SK-N-MC (cell line): Measurements from ENCODE around the gene MEX3B.
A peak's percentile ranks its signal among the peaks of the same experiment; 100 is the strongest.

Source experiments
- DNase-seq: peaks from one replicate; pipeline ENCODE4 v3.0.0-alpha.2; 2011; ENCODE audit warnings: low read depth, low spot score
- H3K27ac ChIP-seq: fragments of 200-600 bp; sonication (generic); 2 replicates; pipeline ENCODE4 v1.5.1; 2016; ENCODE audit warnings: mixed run types
- H3K36me3 ChIP-seq: fragments of 200-600 bp; sonication (generic); 2 replicates; pipeline ENCODE4 v1.6.1; 2017; ENCODE audit warnings: antibody characterized with exemption, low read length, mixed read lengths; ENCODE audit not compliant: insufficient read depth
- H3K4me3 ChIP-seq: fragments of 200-600 bp; sonication (generic); 2 replicates; pipeline ENCODE4 v1.5.1; 2016
- H3K9ac ChIP-seq: fragments of 200-600 bp; sonication (generic); 2 replicates; pipeline ENCODE4 v1.8.0; 2017; ENCODE audit warnings: mixed run types, mixed read lengths; ENCODE audit not compliant: insufficient read length
- H3K9me3 ChIP-seq: fragments of 200-600 bp; sonication (generic); 2 replicates; pipeline ENCODE4 v1.6.1; 2017; ENCODE audit warnings: low read depth, mild to moderate bottlenecking, antibody characterized with exemption, low read length, moderate library complexity, mixed read lengths
- EZH2 ChIP-seq: fragments of 200-600 bp; sonication (generic); IDR thresholded peaks from one replicate; pipeline ENCODE4 v1.6.1; 2017; ENCODE audit warnings: antibody characterized with exemption
- FOXP2 ChIP-seq: optimal IDR thresholded peaks from 2 replicates; pipeline ENCODE3; 2011; ENCODE audit warnings: mild to moderate bottlenecking, moderate library complexity; ENCODE audit not compliant: insufficient read depth; ENCODE audit errors: extremely low read length, control extremely low read depth
- POLR2AphosphoS5 ChIP-seq: IDR thresholded peaks from 2 replicates; pipeline ENCODE4 v1.6.1; 2012; ENCODE audit warnings: mild to moderate bottlenecking, low read depth, low read length, borderline replicate concordance

Gene MEX3B

DNA sequence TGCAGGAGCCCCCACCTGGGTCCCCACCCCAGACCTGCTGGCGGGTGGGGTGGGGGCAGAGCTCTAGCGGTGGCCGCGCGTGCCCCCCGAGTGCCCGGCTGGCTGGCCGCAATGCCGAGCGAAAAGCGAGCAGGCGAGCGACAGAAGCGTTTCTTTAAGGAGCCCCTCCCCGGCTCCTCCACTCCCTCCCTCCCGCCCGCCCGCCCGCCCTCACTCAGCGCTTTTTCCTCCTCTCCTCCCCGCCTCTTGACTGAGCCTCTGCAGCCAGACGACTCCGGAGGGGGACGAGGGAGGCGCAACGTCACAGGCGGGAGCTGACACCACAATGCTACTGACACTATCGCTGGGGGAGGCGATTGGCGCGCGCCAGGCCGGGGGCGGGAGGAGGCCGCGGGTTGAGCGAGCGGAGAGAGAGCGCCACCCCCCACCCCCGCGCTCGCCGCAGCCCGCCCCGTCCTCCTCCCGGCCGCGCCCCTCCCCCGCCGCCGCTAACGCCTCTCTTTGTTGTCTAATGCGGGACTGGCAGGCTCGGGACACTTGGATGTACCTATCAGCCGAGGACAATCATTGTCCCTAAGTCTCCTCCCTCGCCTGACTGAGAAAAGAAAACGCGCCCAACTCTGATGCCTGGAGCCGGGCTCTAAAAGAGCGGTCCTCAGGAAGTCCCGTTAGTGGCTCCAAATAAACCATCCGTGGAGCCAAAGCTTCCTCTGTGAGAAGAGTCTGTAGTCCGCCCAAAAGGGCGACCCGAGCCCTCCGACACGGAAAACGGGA lies at the start of gene MEX3B:
TSS of gene MEX3B (minus strand) at position 127 of the 774 bp plus-strand sequence. CDS start 313 bp downstream, outside the sequence.
- peak within 1 kb of the TSS; percentile 94 for H3K4me3 ChIP-seq
- H3K36me3 ChIP-seq, result no peaks in the 10 kb centered on the region; the same call in 1 of the 2 replicates
- H3K9ac ChIP-seq, result peak within 1 kb of the TSS; percentile 69
- H3K9me3 ChIP-seq, result no peaks in the 10 kb centered on the region
- H3K27ac ChIP-seq, result peak within 1 kb of the TSS; percentile 14; the same call in 1 of the 2 replicates
- no peak for TF ChIP-seq FOXP2
- DNase-seq, result peak; percentile 59

DNA sequence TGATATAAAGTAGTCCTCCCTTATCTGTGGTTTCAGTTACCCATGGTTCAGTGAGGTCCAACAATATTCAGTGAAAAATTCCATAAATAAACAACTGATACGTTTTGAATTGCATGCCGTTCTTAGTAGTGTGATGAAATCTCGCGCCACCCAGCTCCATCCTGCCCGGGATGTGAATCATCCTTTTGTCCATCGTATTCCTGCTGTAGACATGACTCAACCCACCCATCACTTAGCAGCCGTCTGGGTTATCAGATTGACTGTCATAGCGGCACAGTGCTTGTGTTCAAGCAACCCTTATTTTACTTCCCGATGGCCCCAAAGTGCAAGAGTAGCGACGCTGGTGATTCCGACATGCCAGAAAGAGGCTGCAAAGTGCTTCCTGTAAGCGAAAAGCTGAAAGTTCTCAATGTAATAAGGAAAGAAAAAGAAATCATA lies 48.0 kb upstream of the MEX3B start:
- Histone ChIP-seq H3K4me3 (no peak overlapping the region), H3K36me3 (no peaks in the 10 kb centered on the region), H3K9me3 (no peaks in the 10 kb centered on the region), H3K27ac (no peak overlapping the region), H3K9ac (no peak overlapping the region)
- DNase-seq, result no peak
- TF ChIP-seq EZH2, result no peak
- TF ChIP-seq POLR2AphosphoS5, result no peak
- TF ChIP-seq FOXP2, result no peak

DNA sequence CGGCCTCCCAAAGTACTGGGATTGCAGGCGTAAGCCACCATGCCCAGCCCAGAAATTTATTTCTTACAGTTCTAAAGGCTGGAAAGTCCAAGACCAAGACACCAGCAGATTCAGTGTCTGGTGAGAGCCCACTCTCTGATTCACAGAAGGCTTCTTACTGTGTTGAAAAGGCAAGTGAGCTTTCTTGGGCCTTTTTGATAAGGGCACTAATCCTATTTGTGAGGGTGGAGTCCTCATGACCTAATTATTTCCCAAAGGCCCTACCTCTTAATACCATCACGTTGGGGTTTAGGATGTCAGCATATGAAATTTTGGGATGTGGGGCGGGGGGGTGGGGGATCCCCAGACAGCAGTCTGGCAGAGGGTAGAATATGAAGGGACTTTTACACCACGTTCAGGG lies 47.5 kb upstream of the MEX3B start:
- no peaks in the 10 kb centered on the region for H3K36me3 ChIP-seq
- H3K27ac ChIP-seq, result no peak overlapping the region
- TF ChIP-seq FOXP2, result no peak
- no peak for TF ChIP-seq EZH2
- no peak for TF ChIP-seq POLR2AphosphoS5
- no peaks in the 10 kb centered on the region for H3K9me3 ChIP-seq
- no peak overlapping the region for H3K9ac ChIP-seq
- no peak for DNase-seq
- no peak overlapping the region for H3K4me3 ChIP-seq

DNA sequence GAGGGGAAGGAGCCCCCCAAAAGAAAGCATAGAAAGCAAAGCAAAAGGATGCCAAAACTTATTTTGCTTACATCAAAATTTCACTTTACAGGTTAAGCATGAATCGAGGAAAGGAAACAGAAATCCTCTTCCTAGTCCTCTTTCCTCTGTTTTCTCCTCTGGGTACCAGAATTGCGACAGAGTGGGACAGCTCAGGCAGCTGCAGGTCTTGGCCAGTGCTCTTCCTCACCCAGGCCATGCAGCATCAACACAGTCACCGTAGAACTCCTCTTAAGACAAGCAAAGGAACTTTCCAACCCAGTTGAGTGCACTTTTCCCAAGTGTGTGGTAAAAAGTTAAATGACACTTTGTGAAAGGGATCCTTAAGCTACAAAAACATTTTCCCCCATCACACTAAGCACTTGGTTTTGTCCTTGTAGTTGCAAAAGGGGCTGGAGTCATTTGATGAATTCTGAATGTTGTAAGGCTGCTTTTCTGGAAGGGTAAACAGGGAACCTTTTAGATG lies 45.9 kb upstream of the MEX3B start:
- no peak for DNase-seq
- no peak for TF ChIP-seq EZH2
- no peak for TF ChIP-seq FOXP2
- TF ChIP-seq POLR2AphosphoS5, result no peak
- Histone ChIP-seq H3K4me3 (no peak overlapping the region), H3K36me3 (no peaks in the 10 kb centered on the region), H3K27ac (no peak overlapping the region), H3K9me3 (no peaks in the 10 kb centered on the region), H3K9ac (no peak overlapping the region)

DNA sequence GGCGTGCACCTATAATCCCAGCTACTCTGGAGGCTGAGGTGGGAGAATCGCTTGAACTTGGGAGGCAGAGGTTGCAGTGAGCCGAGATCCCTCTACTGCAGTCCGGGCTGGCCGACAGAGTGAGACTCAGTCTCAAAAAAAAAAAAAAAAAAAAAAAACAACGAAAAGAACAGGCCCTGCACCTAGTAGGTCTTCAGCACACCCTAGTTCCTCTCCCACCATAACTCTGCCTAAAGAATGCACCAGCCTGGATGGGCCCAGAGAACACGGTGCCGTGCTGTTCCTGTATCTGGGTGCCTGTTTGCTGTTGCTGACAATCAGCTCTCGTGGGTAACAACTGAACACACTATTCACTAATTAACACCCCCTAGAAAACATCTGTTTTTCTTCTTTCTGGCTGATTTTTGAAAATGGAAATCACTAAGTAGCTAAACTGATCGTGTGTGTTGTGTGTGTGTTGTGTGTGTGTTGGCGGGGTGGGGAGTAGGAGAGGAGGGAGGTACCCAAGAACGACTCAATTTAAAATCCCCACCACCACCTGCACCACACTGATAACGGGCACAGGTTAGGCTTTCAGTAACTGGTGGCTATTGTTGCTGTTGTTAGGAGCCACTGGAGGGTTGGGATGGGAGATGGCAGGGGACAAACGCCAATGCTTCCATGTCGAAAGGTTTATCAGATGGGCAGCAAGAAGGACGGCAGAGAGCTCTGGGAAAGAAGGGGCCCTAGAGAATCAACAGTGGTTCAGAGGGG lies 40.6 kb upstream of the MEX3B start:
- H3K9me3 ChIP-seq, result no peaks in the 10 kb centered on the region
- TF ChIP-seq EZH2 (no peak), FOXP2 (no peak), POLR2AphosphoS5 (no peak)
- no peaks in the 10 kb centered on the region for H3K36me3 ChIP-seq
- no peak overlapping the region for H3K27ac ChIP-seq
- no peak overlapping the region for H3K4me3 ChIP-seq
- DNase-seq, result no peak
- H3K9ac ChIP-seq, result no peak overlapping the region

DNA sequence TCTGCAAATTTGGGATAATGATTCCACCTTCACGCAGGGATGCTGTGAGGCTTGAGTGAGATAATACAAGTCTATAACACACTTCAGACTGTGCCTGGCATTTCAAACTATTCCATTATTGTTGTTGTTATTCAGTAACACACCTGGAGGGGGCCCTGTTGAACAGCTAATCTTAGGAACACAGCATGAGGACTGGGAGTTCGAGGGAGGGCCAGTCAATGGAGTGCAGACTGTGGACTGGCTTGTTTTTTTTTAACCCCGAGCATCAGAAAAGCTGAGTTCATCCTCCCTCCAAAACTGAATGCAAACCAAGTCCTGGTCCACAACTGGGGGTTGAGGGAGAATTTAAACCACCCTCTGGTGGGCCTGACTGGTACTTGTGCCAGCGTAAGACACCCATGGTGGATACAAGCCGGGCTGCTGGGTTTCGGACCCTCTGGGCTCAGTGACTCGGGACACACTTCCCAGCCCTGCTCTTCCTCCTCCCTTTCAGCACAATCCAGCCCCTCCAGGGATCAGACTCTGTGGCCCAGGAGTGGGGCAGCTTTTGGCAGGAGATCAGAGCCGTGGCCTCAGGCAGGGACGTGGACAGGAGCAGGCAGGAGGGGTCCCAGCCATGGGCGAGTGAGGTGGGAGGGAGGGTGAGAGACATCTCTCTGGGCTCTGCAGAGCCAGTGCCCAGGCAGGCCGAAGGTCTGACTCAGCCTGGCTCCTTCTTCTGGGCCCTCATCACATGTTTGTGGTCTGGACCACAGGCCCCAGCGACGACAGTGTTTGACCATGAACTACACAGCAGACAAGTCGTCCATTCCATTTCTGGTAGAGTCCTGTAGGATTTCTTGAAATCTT lies 36.3 kb upstream of the MEX3B start:
- no peak for DNase-seq
- Histone ChIP-seq H3K36me3 (no peaks in the 10 kb centered on the region), H3K9me3 (no peaks in the 10 kb centered on the region), H3K4me3 (no peak overlapping the region), H3K27ac (no peak overlapping the region), H3K9ac (no peak overlapping the region)
- no peak for TF ChIP-seq EZH2
- no peak for TF ChIP-seq FOXP2
- no peak for TF ChIP-seq POLR2AphosphoS5

DNA sequence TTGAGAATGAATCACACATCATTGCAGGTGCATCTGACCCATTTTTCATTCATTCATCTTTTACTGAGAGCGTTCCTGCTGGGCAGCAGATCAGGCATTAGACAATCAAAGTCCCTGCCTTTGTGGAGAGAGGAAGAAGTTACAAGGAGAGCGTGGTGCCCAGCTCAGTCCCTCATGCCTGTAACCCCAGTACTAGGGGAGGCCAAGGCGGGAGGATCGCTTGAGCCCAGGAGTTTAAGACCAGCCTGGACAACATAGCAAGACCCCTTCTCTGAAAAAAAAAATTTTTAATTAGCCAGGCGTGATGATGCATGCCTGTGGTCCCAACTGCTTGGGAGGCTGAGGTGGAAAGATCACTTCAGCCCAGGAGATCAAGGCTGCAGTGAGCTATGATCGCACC lies 35.0 kb upstream of the MEX3B start:
- DNase-seq, result no peak
- TF ChIP-seq FOXP2 (no peak), EZH2 (no peak), POLR2AphosphoS5 (no peak)
- no peak overlapping the region for H3K27ac ChIP-seq
- H3K4me3 ChIP-seq, result no peak overlapping the region
- H3K36me3 ChIP-seq, result no peaks in the 10 kb centered on the region
- H3K9me3 ChIP-seq, result no peaks in the 10 kb centered on the region
- H3K9ac ChIP-seq, result no peak overlapping the region

DNA sequence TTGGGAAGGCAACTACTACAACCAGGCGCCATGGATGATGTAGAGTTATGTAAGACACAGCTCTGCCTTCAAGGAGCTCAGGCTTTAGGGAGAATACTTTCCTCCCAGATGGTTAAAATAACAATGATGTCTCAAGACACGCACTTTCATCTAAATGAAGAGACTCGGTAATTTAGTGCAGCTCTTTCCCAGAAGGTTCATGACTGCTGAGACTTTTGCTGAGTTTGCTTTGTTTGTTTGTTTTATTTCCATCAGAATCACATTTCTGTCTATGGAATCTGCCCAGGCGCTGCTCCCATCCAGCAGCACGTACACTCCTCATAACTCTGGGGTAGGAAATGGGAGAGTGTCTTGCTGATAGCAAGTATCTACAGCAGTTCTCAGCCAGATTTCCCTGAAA lies 33.9 kb upstream of the MEX3B start:
- Histone ChIP-seq H3K36me3 (no peaks in the 10 kb centered on the region), H3K27ac (no peak overlapping the region), H3K4me3 (no peak overlapping the region), H3K9ac (no peak overlapping the region), H3K9me3 (no peaks in the 10 kb centered on the region)
- no peak for DNase-seq
- no peak for TF ChIP-seq FOXP2
- TF ChIP-seq POLR2AphosphoS5, result no peak
- no peak for TF ChIP-seq EZH2
